Stimulated activated CD8-positive, alpha-beta memory T cell treated with anti-CD3 and anti-CD28 coated beads, Interleukin-12 subunit alpha, Interleukin-12 subunit beta, amount 100 ng/mL, for 4 hours (primary cell): ENCODE data around the gene MED13L.
A peak's percentile ranks its signal among the peaks of the same experiment; 100 is the strongest.

Source experiments
- DNase-seq: peaks from one replicate; pipeline ENCODE4 v3.0.0-alpha.2; 2020; ENCODE audit warnings: low read depth

Gene MED13L

GRCh38 chr12:116277467-116278278, at the start of gene MED13L:
Gene MED13L (minus strand): TSS chr12:116277693. CDS start chr12:116277131, 562 bp downstream.
- peak; percentile 89 for DNase-seq

- DNase-seq: no peak
These were observed 47.8 kb upstream of the MED13L start for GRCh38 chr12:116325336-116325664.

GRCh38 chr12:116324654-116325335, 47.3 kb upstream of the MED13L start:
- no peak for DNase-seq

GRCh38 chr12:116323406-116324386, 46.2 kb upstream of the MED13L start:
- DNase-seq: no peak

- DNase-seq: no peak
These were observed 44.4 kb upstream of the MED13L start for GRCh38 chr12:116321913-116322312.

GRCh38 chr12:116320791-116321217, 43.3 kb upstream of the MED13L start:
- DNase-seq: no peak

- no peak for DNase-seq
These were observed 42.6 kb upstream of the MED13L start for GRCh38 chr12:116319898-116320621.

GRCh38 chr12:116319233-116319897, 41.9 kb upstream of the MED13L start:
- DNase-seq: no peak

- DNase-seq: no peak
These were observed 41.2 kb upstream of the MED13L start for GRCh38 chr12:116318576-116319232.

- no peak for DNase-seq
These were observed 40.6 kb upstream of the MED13L start for GRCh38 chr12:116317986-116318575.

GRCh38 chr12:116317139-116317538, 39.6 kb upstream of the MED13L start:
- DNase-seq: no peak

GRCh38 chr12:116314477-116314876, 37.0 kb upstream of the MED13L start:
- DNase-seq: no peak

GRCh38 chr12:116313194-116313927, 35.9 kb upstream of the MED13L start:
- no peak for DNase-seq

GRCh38 chr12:116310082-116310481, 32.6 kb upstream of the MED13L start:
- DNase-seq: no peak

GRCh38 chr12:116309343-116309742, 31.9 kb upstream of the MED13L start:
- DNase-seq: no peak

- no peak for DNase-seq
These were observed 31.2 kb upstream of the MED13L start for GRCh38 chr12:116308647-116309046.

- DNase-seq: no peak
These were observed 29.5 kb upstream of the MED13L start for GRCh38 chr12:116306968-116307367.

- no peak for DNase-seq
These were observed 29.0 kb upstream of the MED13L start for GRCh38 chr12:116306506-116306905.

GRCh38 chr12:116304621-116305020, 27.1 kb upstream of the MED13L start:
- DNase-seq: no peak
